GM18870 (cell line): ENCODE results near the gene STAT2.
"Not testable (repeated sequence)": the region's sequence is repeated elsewhere in the genome, so short reads cannot be mapped to it uniquely, and the experiment has no call there.

Source experiments
- ATAC-seq: cut with Tn5 transposase; IDR thresholded peaks from one replicate; pipeline ENCODE4 v1.9.1; 2021; ENCODE audit warnings: moderate library complexity; ENCODE audit not compliant: unreplicated experiment

Gene STAT2

DNA sequence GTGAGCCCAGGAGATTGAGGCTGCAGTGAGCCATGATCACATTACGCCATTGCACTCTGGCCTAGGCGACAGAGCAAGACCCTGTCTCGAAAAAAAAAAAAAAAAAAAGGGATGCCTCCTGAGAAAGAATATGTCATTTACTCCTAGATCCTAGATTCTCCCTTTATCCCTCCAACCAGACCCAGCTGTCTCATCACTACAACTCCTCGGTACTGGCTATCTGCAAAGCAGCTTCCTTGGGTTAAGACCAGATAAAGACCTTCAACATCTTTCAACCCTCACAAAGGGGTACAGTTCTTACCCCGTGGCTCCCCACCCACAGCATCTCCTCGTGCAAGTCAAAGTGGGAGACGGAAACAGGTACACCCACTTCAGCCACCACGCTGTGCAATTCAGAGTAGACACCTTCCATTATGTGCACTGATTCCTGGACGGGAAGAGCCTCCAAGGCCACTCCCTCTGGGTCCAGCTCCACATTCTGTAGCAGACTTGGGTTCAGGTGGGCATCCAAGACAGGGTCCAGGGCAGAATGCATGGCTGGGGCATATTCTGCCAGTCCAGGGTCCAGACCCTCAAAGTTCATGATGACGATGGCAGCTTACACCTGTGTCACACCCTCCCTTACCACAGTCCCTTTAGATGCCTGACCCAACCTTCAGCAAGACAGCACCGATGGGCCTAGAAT, 27.3 kb downstream of the STAT2 start:
- ATAC-seq = no peak

DNA sequence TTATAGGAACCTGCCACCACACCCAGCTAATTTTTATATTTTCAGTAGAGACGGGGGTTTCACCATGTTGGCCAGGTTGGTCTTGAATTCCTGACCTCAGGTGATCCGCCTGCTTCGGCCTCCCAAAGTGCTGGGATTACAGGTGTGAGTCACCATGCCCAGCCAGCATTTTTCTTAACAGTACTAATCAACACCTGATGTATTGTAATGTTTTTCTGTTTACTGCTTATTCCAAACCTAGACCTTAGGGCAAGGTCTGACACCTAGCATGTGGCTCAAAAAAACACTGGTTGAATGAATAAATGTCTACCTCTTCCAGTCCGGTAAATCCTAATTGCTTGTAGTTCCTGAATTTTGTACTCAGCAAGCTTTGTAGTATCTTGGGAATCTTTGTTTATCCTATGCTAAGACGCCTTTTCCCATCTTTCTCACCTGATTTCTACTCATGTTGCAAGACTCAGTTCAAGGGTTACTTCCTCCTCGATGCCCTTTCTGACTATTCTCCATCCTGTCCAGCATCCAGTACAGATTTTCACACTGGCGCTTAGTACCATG, 28.9 kb downstream of the STAT2 start:
- no peak for ATAC-seq

DNA sequence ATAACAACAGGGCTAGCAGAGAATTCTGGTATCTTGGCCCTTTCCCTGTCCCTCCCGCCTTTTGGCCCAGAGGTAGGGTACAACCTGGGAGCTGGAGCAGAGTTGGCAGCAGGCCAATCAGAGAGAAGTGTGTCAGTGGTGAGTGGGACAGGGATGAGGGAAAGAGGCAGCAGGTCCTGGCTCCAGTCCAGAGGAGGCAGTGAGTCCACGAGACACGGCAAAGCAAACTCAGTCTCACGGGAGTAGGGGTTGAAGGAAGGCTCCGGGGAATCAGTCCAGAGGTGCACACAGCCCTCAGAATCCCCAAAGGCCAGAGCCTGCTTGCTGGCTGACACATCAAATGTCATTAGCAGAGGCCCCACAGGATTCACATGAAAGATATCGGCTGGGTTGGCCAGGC, 33.4 kb downstream of the STAT2 start:
- no peak for ATAC-seq

DNA sequence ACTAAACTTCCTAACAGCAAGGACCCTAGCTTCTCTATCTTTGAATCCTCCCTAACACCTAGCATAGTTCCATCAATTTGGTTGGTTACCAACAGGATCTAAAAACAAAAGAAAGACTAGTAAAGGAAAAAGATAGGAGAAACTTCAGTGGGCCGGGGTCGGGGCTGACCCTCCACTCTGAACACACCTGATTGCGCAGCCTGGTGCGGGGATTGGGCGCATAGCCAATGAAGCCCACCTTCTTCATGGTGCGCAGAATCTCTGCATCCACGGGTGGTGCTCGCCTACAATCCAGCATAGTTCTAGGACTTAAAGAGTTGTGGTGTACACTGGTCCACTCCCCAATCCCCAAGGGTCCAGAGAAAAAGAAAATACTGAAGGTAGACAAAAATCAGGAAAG, 33.8 kb downstream of the STAT2 start:
- ATAC-seq = no peak

DNA sequence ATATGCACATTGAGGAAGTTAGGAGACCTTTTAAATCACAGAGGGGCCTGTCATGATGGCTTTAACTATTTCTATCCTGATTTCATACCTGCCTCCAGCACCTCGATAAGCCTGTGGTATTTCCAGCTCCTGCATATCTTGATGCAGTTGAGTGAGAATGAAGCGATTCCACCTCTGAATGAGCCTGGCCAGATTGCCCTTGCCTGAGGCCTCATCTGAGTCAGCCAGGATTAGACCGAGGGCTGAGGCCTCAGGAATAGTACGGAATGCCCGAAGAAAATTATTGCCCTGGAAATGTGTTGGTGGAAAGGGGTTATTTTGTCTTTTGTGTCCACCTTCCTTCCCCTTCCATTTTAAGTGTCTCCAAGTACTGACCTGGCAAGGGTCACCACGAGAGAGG, 35.7 kb downstream of the STAT2 start:
- ATAC-seq = no peak

DNA sequence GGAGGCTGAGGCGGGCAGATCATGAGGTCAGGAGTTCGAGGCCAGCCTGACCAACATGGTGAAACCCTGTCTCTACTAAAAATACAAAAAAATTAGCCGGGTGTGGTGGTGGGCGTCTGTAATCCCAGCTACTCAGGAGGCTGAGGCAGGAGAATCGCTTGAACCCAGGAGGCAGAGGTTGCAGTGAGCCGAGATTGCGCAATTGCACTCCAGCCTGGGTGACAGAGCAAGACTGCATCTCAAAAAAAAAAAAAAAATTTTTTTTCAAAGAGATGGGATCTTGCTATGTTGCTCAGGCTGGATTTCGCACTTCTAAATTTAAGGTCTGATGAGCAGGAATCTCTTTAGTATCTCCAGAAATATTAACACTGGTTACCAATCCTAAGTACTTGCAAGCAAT, 38.3 kb downstream of the STAT2 start:
- ATAC-seq = not testable (repeated sequence)

DNA sequence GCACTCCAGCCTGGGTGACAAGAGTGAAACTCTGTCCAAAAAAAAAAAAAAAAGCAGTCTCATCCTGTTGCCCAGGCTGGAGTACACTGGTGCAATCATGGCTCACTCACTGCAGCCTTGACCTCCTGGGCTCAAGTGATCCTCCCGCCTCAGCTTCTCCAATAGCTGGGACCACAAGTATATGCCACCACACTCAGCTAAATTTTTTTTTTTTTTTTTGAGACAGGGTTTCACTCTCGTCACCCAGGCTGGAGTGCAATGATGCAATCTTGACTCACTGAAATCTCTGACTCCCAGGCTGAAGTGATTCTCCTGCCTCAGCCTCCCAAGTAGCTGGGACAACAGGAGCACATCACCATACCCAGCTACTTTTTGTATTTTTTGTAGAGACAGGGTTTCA, 38.9 kb downstream of the STAT2 start:
- ATAC-seq = no peak

DNA sequence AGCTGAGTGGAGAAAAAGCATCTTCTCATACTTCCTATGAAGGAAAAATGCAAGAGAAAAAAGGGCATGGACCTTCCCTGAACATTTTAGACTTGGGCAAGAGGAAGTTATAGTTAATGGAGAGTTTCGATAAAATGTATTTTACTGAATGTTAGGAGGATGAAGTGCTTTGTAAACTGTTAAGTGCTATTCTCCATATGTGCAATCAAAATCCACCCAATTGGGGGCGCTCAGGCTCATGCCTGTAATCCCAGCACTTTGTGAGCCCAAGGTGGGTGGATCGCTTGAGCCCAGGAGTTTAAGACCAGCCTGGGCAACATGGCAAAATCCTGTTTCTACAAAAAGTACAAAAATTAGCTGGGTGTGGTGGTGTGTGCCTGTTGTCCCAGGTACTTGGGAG, 42.2 kb downstream of the STAT2 start:
- no peak for ATAC-seq

DNA sequence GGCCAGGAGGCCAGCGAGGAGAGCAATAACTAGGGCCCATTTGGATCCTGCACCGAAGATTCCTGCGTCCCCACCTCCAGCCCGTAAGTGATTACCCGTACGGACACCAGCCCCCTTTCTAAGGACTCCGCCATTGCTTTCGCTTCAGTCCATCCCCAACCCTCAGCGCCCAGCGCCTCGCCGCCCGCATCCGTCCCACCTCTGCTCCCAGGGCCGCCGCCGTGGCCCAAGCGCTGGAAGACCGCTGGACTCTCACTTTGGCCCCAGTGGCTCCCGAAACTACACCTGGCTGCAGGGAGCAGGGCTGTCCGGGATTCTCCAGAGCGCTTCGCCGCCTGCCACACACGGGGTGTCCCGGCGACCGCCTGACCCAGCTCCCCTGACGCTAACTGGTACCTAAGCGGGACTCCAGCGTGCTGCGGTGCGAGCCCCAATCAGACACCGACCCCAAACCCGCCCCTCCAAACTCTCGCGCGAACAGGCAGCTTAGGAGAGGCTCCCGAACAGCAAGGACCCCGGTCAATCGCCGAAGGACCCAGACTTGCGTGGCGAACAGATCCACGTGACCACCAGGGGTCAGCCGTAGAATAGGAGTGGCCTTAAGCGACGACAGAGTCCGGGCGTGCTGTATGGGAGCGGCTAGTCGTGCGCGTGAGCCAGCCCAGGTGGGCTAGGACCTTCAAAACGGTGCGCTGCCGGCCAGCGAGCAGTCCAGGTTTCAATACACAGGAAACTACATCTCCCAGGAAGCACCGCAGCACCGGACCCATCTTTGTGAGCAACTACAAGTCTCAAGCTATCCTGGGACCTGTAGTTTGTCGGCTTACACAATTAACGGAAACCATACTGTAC, 44.1 kb downstream of the STAT2 start, which contains the start of gene CNPY2:
CNPY2 (minus strand) TSS at position 367 of the 852 bp plus-strand sequence. CDS start 771 bp downstream, outside the sequence.
- peak; percentile 89 for ATAC-seq

DNA sequence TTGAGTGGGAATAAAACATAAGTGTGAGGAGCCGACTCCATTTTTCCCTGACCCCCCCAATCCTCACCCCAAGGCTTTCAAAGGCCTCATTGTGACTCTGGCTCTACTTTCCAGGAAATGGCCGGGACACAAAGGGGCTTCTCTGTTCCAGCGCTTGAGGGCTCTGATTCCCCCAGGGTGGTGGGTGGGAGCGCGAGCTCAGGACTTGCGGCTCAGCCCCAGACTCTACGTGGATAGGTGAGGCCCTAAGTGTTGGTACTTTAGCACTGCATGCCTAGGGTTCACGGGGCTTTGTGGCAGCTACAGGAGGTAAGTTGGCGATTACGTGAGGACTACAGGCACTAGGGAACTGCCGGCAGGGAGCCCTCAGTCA, 44.7 kb downstream of the STAT2 start:
- no peak for ATAC-seq

DNA sequence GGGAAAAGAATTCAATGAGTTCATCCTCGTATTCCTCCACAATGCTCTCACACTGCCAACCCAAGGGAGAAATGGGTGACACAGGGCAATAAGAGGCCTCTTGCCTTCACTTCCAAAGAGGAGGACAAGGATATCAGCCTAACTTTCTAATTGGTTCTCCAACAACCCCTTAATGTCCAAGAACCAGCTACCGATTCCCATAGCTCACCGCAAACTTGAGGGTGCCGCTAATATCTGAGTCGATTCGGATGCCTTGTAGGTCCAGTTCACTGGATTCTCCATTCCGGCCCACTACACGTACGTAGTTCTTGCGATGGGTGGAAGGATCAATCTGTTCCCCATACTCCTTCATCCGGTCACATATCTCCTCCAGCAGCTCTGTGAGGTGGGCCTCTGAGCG, 48.9 kb downstream of the STAT2 start:
- ATAC-seq = no peak

DNA sequence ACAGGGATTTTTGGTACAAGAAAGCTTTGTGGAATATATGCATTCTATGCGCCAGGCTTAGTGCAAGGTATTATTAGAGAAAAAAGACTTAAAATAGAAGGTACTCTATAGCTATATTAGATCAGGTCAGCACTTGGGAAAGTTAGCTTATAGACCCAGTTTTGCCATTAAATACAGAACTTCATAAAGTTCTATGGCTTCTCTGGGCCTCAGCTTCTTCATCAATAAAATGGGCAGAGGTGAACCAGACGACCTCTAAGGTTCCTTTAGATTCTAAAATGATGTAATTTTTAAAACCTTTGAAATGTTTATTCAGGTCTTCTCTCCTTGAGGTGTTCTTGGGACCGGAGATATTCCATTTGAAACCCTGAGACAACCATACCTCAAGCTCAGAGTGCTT, 51.2 kb downstream of the STAT2 start:
- ATAC-seq = no peak

DNA sequence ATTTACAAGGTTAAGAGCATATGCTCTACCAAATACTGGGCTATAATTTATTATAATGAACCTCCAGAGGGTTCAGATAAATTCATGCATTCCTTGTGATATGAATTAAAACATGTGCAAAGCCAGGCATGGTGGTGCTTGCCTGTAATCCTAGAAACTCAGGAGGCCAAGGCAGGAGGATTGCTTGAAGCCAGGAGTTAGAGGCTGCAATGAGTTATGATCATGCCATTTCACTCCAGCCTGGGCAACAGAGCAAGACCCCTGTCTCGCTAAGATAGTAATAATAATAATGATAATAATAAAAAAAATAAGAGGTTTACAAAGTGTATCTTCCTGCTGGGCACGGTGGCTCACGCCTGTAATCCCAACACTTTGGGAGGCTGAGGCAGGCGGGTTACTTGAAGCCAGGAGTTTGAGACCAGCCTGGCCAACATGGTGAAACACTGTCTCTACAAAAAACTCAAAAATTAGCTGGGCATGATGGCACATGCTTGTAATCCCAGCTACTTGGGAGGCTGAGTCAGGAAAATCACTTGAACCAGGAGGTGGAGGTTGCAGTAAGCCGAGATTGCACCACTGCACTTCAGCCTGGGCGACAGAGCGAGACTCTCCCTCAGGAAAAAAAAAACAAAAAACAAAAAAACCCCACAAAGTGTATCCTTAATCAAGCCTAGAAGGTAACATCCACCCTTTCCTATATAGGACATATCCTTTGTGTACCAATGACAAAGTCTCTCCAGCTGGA, 52.5 kb downstream of the STAT2 start:
- ATAC-seq = no peak

DNA sequence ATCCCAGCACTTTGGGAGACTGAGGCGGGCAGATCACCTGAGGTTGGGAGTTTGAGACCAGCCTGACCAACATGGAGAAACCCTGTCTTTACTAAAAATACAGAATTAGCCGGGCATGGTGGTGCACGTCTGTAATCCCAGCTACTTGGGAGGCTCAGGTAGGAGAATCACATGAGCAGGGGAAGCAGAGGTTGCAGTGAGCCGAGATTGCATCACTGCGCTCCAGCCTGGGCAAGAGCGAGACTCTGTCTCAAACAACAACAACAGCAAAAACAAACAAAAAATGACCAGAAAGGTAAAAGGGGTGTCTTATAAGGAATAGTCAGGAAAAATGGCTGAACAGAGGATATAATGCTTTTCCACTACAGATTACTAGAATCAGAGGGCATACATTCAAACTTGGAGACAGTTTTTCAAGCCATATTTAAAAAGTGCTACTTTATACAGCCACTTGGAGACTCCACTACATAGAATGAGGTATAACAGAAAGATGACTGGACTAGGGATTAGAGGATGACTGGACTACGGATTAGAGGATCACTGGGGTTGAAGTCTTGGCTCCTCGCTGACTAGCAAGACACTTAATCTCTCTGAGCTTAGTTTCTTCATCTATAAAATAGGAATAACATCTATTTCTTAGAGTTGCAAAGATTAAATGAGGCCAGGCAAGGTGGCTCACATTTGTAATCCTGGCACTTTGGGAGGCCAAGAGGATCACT, 54.9 kb downstream of the STAT2 start:
- ATAC-seq = no peak

DNA sequence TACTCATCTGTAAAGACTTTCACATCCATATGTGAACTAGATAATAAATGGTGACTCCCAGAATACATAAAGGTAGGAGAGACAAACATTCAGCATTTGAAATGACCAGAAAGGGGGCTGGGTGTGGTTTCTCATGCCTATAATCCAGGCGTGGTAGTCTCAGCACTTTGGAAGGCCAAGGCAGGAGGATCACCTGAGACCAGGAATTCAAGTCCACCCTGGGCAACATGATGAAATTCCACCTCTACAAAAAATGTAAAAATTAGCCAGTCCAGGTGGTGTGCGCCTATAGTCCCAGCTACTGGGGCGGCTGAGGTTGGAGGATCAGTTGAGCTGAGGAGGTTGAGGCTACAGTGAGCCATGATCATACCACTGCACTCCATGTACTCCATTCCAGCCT, 55.6 kb downstream of the STAT2 start:
- ATAC-seq = no peak

DNA sequence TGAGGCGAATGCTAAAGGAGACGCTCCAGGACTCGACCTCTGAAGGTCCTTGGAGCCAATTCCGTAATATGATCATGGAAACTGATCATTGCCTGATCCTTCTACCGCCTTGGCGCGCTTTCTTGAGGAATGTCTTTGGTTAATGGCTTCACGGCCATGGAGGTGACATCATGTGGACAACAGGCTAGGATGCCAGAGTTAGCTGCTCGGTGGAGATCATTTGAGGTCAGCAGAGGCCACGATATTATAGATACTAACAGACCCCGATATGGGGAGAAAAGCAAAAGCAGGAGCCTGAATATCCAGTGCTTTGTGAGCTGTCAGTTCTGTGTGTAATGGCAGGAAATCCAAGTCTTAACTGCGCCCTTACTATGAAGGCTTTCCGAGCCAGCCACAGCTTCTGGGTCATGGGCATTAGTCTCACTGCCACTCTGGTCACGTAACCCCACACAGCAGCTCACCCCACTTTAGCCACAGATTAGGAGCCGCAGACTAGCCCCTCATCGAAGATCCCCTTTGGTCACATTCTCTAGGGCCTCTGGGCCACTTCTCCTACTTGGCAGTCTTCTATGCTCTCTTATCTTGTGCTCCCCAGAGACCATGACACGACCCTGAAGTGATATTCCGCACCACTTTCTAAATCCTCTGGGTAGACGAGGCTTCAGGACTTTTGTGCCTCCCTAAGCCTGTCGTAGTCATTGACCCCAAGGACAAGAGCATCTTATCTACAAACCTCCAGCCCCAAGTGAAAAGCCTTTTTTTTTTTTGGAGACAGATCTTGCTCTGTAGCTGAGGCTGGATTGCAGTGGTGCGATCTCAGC, 59.1 kb downstream of the STAT2 start:
- peak; percentile 0 for ATAC-seq

DNA sequence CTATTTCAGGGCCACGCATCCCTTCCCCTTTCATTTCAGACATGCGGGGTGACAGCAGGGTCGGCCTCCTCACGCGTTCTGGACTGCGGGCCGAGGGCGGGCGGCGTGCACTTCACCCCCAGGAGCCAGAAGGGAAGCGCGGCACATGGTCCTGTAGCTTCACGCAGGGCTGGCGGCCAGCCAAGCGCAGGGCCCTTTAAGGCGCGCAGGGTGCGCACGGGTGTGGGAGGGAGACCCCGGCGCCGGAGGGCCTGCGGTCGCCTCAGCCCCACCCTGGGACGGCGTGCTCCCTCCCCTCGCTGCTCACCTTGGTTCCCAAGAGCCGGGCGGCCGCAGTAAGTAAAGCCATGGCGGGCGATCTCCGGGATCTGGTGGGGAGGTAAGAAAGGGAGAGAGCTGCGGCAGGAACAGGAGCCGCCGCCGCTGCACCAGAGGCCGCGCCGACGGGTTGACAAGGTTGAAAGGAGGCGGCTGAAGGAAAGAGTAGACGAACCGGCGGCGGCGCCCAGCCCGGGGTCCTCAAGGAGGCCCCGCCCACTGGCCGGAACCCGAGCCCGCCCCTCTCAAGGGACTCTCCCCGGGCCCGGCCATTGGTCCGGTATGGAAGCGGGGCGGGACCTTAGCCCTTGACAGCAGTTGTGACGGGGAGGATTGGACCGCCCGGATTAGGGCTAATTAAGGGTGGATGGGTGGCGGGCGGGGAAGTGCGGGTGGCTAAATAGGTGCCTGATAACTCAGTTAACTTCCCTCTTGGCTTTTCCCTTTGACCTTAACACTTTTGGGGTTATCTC, 59.9 kb downstream of the STAT2 start, which contains the start of gene CS:
CS (minus strand) TSS at position 478 of the 791 bp plus-strand sequence; CDS start at position 349, 129 bp downstream.
- ATAC-seq = peak; percentile 82

DNA sequence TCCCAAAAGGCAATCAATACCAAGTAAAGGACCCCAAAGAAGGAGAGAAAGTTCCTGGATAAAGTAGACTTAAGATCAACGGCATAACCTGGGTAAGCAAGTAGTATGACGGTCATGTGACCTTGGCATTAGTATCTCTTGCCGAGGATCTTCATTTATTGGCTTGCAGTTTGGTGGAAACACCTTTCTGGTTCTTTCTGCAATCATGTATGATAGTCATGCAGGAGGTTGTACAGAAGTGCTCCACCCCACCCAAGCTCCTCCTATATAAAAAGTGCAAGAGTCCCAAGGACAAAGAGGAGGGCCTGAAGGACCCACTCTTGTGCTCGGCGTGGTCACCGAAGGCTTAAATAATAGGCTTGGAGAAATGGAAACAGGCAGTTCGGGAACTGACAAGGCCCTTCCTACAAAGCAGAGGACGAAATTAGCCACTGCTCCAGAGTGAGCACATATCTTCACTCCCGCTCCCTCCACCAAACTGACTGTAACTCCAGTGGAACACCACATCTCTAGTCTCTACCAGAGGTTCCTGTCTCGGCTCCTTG, 60.5 kb downstream of the STAT2 start:
- ATAC-seq = no peak

DNA sequence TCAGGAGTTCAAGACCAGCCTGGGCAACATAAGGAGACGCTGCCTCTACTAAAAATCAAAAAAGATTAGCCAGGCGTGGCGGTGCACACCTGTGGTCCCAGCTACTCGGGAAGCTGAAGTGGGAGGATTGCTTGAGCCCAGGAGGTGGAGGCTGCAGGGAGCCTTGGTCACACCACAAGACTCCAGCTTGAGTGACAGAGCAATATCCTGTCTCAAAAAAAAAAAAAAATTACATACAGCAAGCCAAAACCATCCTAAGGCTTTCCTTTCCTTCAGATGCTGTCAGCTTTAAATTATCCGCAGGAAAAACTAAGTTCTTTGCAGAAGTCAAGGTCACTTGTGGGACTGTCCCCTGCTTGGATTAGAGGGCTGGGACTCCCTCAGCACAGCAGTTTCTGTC, 61.1 kb downstream of the STAT2 start:
- no peak for ATAC-seq
